SK-N-SH (cell line): ENCODE results near the gene EXOC3L1. TPM values are rescaled to one million over a fixed set of nuclear protein-coding genes. Genes with fewer than 3 reads are reported as not detected.

Source experiments
- CTCF ChIA-PET: fragments of 300-600, 350-600 bp; formaldehyde crosslinking; extraction: SDS; loops from one replicate; lab custom pipeline; 2021; lab: Yijun Ruan, JAX
- POLR2A ChIA-PET: fragments of 350-600 bp; sonication (Branson Sonifier 250); formaldehyde crosslinking; extraction: SDS; loops from one replicate; lab custom pipeline; 2020; ENCODE audit warnings: antibody characterized with exemption, inconsistent platforms; lab: Yijun Ruan, JAX
- DNase-seq: peaks from one replicate; pipeline ENCODE4 v3.0.0; 2012
- H2AFZ ChIP-seq: fragments of 200-600 bp; sonication (generic); 2 replicates; pipeline ENCODE4 v1.8.1; 2016; ENCODE audit warnings: antibody characterized with exemption, mild to moderate bottlenecking, low read depth
- H3F3A ChIP-seq: fragments of 200-600 bp; sonication (generic); replicated peaks from 2 replicates; pipeline ENCODE3; 2016; ENCODE audit warnings: antibody characterized with exemption, mild to moderate bottlenecking; ENCODE audit not compliant: insufficient read depth
- H3K27ac ChIP-seq, 2 experiments: fragments of 200-500 bp in 1 of 2; fragments of 200-600 bp in 1 of 2; sonication (Bioruptor generic) in 1 of 2; sonication (generic), shearing (Covaris generic) in 1 of 2; 2 replicates each; pipeline versions ENCODE4 v1.5.1 to v1.6.1; 2014 to 2016; ENCODE audit warnings: low read depth in 2 of 2, inconsistent platforms in 1 of 2, low read length in 1 of 2, mild to moderate bottlenecking in 1 of 2, mixed read lengths in 1 of 2
- H3K27me3 ChIP-seq: fragments of 200-600 bp; sonication (generic), shearing (Covaris generic); 2 replicates; pipeline ENCODE4 v1.6.1; 2016; ENCODE audit warnings: mixed run types; ENCODE audit not compliant: insufficient read depth
- H3K36me3 ChIP-seq, 2 experiments: fragments of 200-500 bp in 1 of 2; fragments of 200-600 bp in 1 of 2; sonication (Bioruptor generic) in 1 of 2; sonication (generic) in 1 of 2; replicated peaks in 1 of 2; 2 replicates each; pipeline versions ENCODE3 to v1.5.1; 2014 to 2016; ENCODE audit warnings: low read length in 1 of 2, mild to moderate bottlenecking in 1 of 2; ENCODE audit not compliant: insufficient read depth in 2 of 2, control insufficient read depth in 1 of 2
- H3K4me1 ChIP-seq, 2 experiments: fragments of 200-500 bp in 1 of 2; fragments of 200-600 bp in 1 of 2; sonication (Bioruptor generic) in 1 of 2; sonication (generic), shearing (Covaris generic) in 1 of 2; 2 replicates each; pipeline versions ENCODE4 v1.5.1 to v1.6.1; 2014 to 2016; ENCODE audit warnings: low read depth in 1 of 2, low read length in 1 of 2, mixed run types in 1 of 2; ENCODE audit not compliant: insufficient read depth in 2 of 2, control insufficient read depth in 1 of 2
- H3K4me2 ChIP-seq: fragments of 200-600 bp; sonication (generic), shearing (Covaris generic); 2 replicates; pipeline ENCODE4 v1.6.1; 2017; ENCODE audit warnings: mixed run types
- H3K4me3 ChIP-seq, 2 experiments: fragments of 200-500 bp in 1 of 2; fragments of 200-600 bp in 1 of 2; sonication (Bioruptor generic) in 1 of 2; sonication (generic), shearing (Covaris generic) in 1 of 2; 2 replicates each; pipeline versions ENCODE4 v1.5.1 to v1.8.1; 2014 to 2016; ENCODE audit warnings: low read depth in 2 of 2, inconsistent platforms in 1 of 2, low read length in 1 of 2, mild to moderate bottlenecking in 1 of 2, mixed read lengths in 1 of 2, moderate library complexity in 1 of 2
- H3K79me2 ChIP-seq: fragments of 200-600 bp; sonication (generic); 2 replicates; pipeline ENCODE4 v1.8.1; 2017; ENCODE audit warnings: mild to moderate bottlenecking; ENCODE audit not compliant: insufficient read depth
- H3K9ac ChIP-seq: fragments of 200-600 bp; sonication (generic); 2 replicates; pipeline ENCODE4 v1.6.1; 2017; ENCODE audit warnings: mixed run types
- H3K9me2 ChIP-seq: fragments of 200-600 bp; sonication (generic); 2 replicates; pipeline ENCODE4 v1.6.1; 2017; ENCODE audit warnings: mixed run types
- H3K9me3 ChIP-seq: fragments of 200-600 bp; sonication (generic); 2 replicates; pipeline ENCODE4 v1.6.1; 2017; ENCODE audit warnings: mixed run types, mild to moderate bottlenecking, moderate library complexity
- H4K20me1 ChIP-seq: fragments of 200-600 bp; sonication (generic); 2 replicates; pipeline ENCODE4 v1.6.1; 2017; ENCODE audit warnings: mild to moderate bottlenecking, mixed run types; ENCODE audit not compliant: insufficient read depth
- CHD2 ChIP-seq: fragments of 150-350 bp; IDR thresholded peaks from 2 replicates; pipeline ENCODE4 v1.6.1; 2018; ENCODE audit warnings: low read length; ENCODE audit not compliant: partially characterized antibody
- ELF1 ChIP-seq: IDR thresholded peaks from 2 replicates; pipeline ENCODE4 v1.4.0; 2012
- EP300 ChIP-seq, 2 experiments: IDR thresholded peaks; 2 replicates each; pipeline versions ENCODE4 v1.4.0 to v1.6.1; 2012; ENCODE audit warnings: borderline replicate concordance in 1 of 2, low read depth in 1 of 2, low read length in 1 of 2
- EZH2phosphoT487 ChIP-seq: fragments of 200-600 bp; sonication (generic); IDR thresholded peaks from 2 replicates; pipeline ENCODE4 v1.6.1; 2017; ENCODE audit warnings: low read depth, mixed run types, mild to moderate bottlenecking, antibody characterized with exemption, moderate library complexity, borderline replicate concordance
- FOXM1 ChIP-seq: IDR thresholded peaks from 2 replicates; pipeline ENCODE4 v1.4.0; 2012; ENCODE audit warnings: low read depth, mild to moderate bottlenecking
- GABPA ChIP-seq: IDR thresholded peaks from 2 replicates; pipeline ENCODE4 v1.4.0; 2012; ENCODE audit warnings: low read depth, mild to moderate bottlenecking
- GATA2 ChIP-seq: sonication (generic); formaldehyde crosslinking; IDR thresholded peaks from 2 replicates; pipeline ENCODE4 v1.5.0; 2020; ENCODE audit warnings: mild to moderate bottlenecking, missing genetic modification reagents
- NFIC ChIP-seq: IDR thresholded peaks from 2 replicates; pipeline ENCODE4 v1.4.0; 2012; ENCODE audit warnings: borderline replicate concordance
- NRF1 ChIP-seq: IDR thresholded peaks from 2 replicates; pipeline ENCODE4 v1.6.1; 2012; ENCODE audit warnings: low read depth, mild to moderate bottlenecking, low read length
- REST ChIP-seq: IDR thresholded peaks from 2 replicates; pipeline ENCODE4 v1.6.1; 2012; ENCODE audit warnings: mild to moderate bottlenecking, low read depth, low read length, moderate library complexity
- RXRA ChIP-seq: IDR thresholded peaks from 2 replicates; pipeline ENCODE4 v1.4.0; 2012; ENCODE audit warnings: low read depth, mild to moderate bottlenecking, borderline replicate concordance
- TAF1 ChIP-seq: IDR thresholded peaks from 2 replicates; pipeline ENCODE4 v1.6.1; 2012; ENCODE audit warnings: low read depth, mild to moderate bottlenecking, low read length, moderate library complexity, borderline replicate concordance
- TCF12 ChIP-seq: IDR thresholded peaks from 2 replicates; pipeline ENCODE4 v1.4.0; 2012
- TEAD4 ChIP-seq: IDR thresholded peaks from 2 replicates; pipeline ENCODE4 v1.4.0; 2012; ENCODE audit warnings: mild to moderate bottlenecking, borderline replicate concordance; ENCODE audit not compliant: insufficient read depth
- YY1 ChIP-seq: IDR thresholded peaks from 2 replicates; pipeline ENCODE4 v1.4.0; 2012; ENCODE audit warnings: low read depth, mild to moderate bottlenecking
- ZBTB33 ChIP-seq: IDR thresholded peaks from 2 replicates; pipeline ENCODE4 v1.4.0; 2012; ENCODE audit warnings: low read depth, borderline replicate concordance
- WGBS: methylation state at CpG from one replicate; pipeline ENCODE4 v1.1.6; 2017; ENCODE audit warnings: low lambda C conversion rate; 5-methylcytosine and 5-hydroxymethylcytosine counted together
- polyA plus RNA-seq, 3 experiments: library from polyadenylated mRNA; depleted of rRNA; stranded (reverse); fragments of >200 nt; gene quantifications; 2 replicates each; pipeline ENCODE4 v1.2.3, GENCODE V29; 2012
- TF ChIP-seq, protein P1 (sequence below): IDR thresholded peaks from 2 replicates; pipeline ENCODE4 v1.4.0; 2012; ENCODE audit warnings: low read depth
- TF ChIP-seq, protein P2 (sequence below): fragments of 150-350 bp; IDR thresholded peaks from 2 replicates; pipeline ENCODE4 v1.6.1; 2016; ENCODE audit warnings: mild to moderate bottlenecking, low read depth, low read length

The EXOC3L1 gene
- polyA plus RNA-seq, 1 of the 3 experiments (the other 2 are of a cell fraction) = 0.46 TPM

GRCh38 chr16:67197704-67198103, 7.8 kb upstream of the EXOC3L1 start:
- Histone ChIP-seq H3K79me2 (peaks cover 40% of the 10 kb centered on the region), H3F3A (peaks cover 31% of the 10 kb centered on the region), H3K9me3 (no peaks in the 10 kb centered on the region), H3K27me3 (no peaks in the 10 kb centered on the region), H3K4me1 (peaks cover 8 to 19% of the 10 kb centered on the region in 2 experiments; a peak in 3 of 4 replicates), H3K4me3 (no peak overlapping the region), H3K9ac (no peak overlapping the region), H3K9me2 (no peaks in the 10 kb centered on the region), H3K36me3 (peaks cover 34 to 83% of the 10 kb centered on the region in 2 experiments), H4K20me1 (peaks cover 16% of the 10 kb centered on the region), H2AFZ (no peak overlapping the region)
- 87% methylated on average over 6 of the region's 6 CpGs for WGBS
- no peak for DNase-seq
- CTCF ChIA-PET = interaction anchor here (1.1 to 2.5 kb wide), 14 partner anchors 8 to 244 kb away, joined by 3 to 8 read pairs (median 4); partner anchors contain the start of genes B3GNT9, CES3, EXOC3L1 and KCTD19
- POLR2A ChIA-PET = interaction anchor here (0.6 to 1.7 kb wide), 7 partner anchors 9 to 236 kb away, joined by 3 to 8 read pairs (median 4); partner anchors contain the start of gene SLC9A5
- TF ChIP-seq NRF1 (no peak), EP300 (IDR thresholded peaks at IDR 0.05; ENCODE audit: borderline replicate concordance in 1 of 2, low read depth in 1 of 2, low read length in 1 of 2) (no peak), FOXM1 (no peak), EZH2phosphoT487 (no peak), GATA2 (CRISPR knock-in tag) (no peak), CHD2 (no peak), TEAD4 (no peak), YY1 (no peak), ELF1 (no peak), GABPA (no peak), NFIC (no peak), ZBTB33 (no peak), RXRA (no peak), REST (no peak), TCF12 (no peak), TAF1 (no peak)
- TF ChIP-seq, protein P1, sequence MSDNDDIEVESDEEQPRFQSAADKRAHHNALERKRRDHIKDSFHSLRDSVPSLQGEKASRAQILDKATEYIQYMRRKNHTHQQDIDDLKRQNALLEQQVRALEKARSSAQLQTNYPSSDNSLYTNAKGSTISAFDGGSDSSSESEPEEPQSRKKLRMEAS = no peak
- TF ChIP-seq, protein P2, sequence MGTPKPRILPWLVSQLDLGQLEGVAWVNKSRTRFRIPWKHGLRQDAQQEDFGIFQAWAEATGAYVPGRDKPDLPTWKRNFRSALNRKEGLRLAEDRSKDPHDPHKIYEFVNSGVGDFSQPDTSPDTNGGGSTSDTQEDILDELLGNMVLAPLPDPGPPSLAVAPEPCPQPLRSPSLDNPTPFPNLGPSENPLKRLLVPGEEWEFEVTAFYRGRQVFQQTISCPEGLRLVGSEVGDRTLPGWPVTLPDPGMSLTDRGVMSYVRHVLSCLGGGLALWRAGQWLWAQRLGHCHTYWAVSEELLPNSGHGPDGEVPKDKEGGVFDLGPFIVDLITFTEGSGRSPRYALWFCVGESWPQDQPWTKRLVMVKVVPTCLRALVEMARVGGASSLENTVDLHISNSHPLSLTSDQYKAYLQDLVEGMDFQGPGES = no peak
- TF ChIP-seq, all 33 proteins: peak for 0
- Histone ChIP-seq H3K27ac (no peak overlapping the region; a peak in 1 of 4 replicates), H3K4me2 (no peak overlapping the region)
